ENCODE measurements around the gene RWDD3. TPM values are rescaled to one million over a fixed set of nuclear protein-coding genes. Genes with fewer than 3 reads are reported as not detected.

Gene RWDD3
- total RNA-seq, 3 donors from 2014 or later (not counting 1 experiment from before 2014, with no cell fraction given): 8.8 to 15.3 (median 15.2) TPM

- no peaks in the 10 kb centered on the region for H3K9me3 ChIP-seq (ENCODE audit: control insufficient read depth, insufficient read depth, low read length)
- DNase-seq (no peak), ATAC-seq (no peak)
- no peak for TF ChIP-seq CTCF (IDR thresholded peaks at IDR 0.05)
- intact Hi-C loops (cut with micrococcal nuclease): no loop called here
- Mint-ChIP-seq H3K36me3 (no peaks in the 10 kb centered on the region), H3K27me3 (ENCODE audit: low read depth in 2 of 2) (peaks cover 0 to 3% of the 10 kb centered on the region in 2 donors), H3K9me3 (peaks cover 8 to 9% of the 10 kb centered on the region in 2 donors), H3K27ac (no peak overlapping the region), H3K4me3 (no peak overlapping the region), H3K4me1 (no peaks in the 10 kb centered on the region)
- H3K27me3 ChIP-seq (ENCODE audit: control insufficient read depth, insufficient read depth, low read length): no peaks in the 10 kb centered on the region
- no peaks in the 10 kb centered on the region for H3K4me1 ChIP-seq (ENCODE audit: control insufficient read depth, insufficient read depth, low read length)
- no peak overlapping the region for H3K27ac ChIP-seq (ENCODE audit: low read length)
- H3K36me3 ChIP-seq (ENCODE audit: control insufficient read depth, insufficient read depth, low read length): no peaks in the 10 kb centered on the region
- H3K4me3 ChIP-seq (ENCODE audit: low read length): no peak overlapping the region
- WGBS (ENCODE audit: insufficient coverage): 89% methylated on average over 7 of the region's 7 CpGs
Measured at GRCh38 chr1:95276429-95276828, 42.4 kb downstream of the RWDD3 start.

DNA sequence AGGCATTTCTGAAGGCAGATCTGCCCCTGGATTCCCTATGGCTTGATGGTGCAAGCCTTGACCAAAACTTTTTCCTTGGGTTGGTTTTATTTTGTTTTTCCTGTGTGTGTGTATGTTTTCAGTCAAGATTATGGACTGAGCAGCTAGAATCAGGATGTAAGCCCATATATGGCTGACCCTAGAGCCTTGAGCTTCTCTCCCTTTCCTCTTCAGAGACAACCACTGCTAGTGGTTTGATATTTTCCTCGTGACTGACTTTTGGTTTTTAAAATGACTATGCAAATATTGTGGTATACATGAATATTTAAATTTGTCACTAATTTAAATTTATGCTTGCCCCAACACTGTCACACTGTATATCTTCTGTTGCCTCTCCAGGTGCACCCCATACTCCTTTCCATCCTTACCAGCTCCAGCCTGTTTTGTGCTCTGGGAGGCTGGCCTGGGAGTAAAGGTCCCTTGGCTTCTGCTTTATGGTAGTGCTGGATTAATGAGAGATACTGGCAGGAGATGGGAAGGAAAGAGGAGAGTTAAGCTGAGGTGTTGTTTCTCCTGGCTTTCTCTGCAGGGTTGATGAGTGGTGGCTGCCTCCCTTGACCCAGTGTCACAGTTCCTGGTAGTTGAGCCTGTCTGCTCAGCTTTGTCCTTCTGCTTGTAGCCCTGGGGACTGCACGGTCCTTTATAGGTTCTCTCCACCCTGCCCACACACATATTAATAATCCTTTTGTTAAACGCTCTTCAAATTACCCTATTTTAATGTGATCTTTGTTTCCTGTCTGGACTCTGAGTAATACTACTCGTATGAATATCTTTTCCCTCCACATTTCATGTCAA, 44.4 kb downstream of the RWDD3 start:
- intact Hi-C loops (cut with micrococcal nuclease): no loop called here
- H3K36me3 Mint-ChIP-seq: no peaks in the 10 kb centered on the region
- peaks cover 0 to 5% of the 10 kb centered on the region in 2 donors for H3K9me3 Mint-ChIP-seq
- Histone ChIP-seq H3K36me3 (ENCODE audit: control insufficient read depth, insufficient read depth, low read length) (no peaks in the 10 kb centered on the region), H3K4me1 (ENCODE audit: control insufficient read depth, insufficient read depth, low read length) (no peaks in the 10 kb centered on the region), H3K9me3 (ENCODE audit: control insufficient read depth, insufficient read depth, low read length) (no peaks in the 10 kb centered on the region), H3K27me3 (ENCODE audit: control insufficient read depth, insufficient read depth, low read length) (no peaks in the 10 kb centered on the region), H3K27ac (ENCODE audit: low read length) (no peak overlapping the region), H3K4me3 (ENCODE audit: low read length) (no peak overlapping the region)
- no peak overlapping the region for H3K27ac Mint-ChIP-seq
- WGBS (ENCODE audit: insufficient coverage): 45% methylated on average over 3 of the region's 4 CpGs
- peaks cover 0 to 3% of the 10 kb centered on the region in 2 donors for H3K27me3 Mint-ChIP-seq (ENCODE audit: low read depth in 2 of 2)
- no peak for DNase-seq
- TF ChIP-seq CTCF (IDR thresholded peaks at IDR 0.05): no peak
- ATAC-seq: no peak
- H3K4me1 Mint-ChIP-seq: no peaks in the 10 kb centered on the region
- no peak overlapping the region for H3K4me3 Mint-ChIP-seq

- no peaks in the 10 kb centered on the region for H3K4me1 Mint-ChIP-seq
- WGBS (ENCODE audit: insufficient coverage): 90% methylated on average over 1 of the region's 3 CpGs
- H3K36me3 Mint-ChIP-seq: no peaks in the 10 kb centered on the region
- intact Hi-C loops (cut with micrococcal nuclease): no loop called here
- H3K9me3 ChIP-seq (ENCODE audit: control insufficient read depth, insufficient read depth, low read length): no peaks in the 10 kb centered on the region
- H3K27ac ChIP-seq (ENCODE audit: low read length): no peak overlapping the region
- ATAC-seq (no peak), DNase-seq (no peak)
- no peak for TF ChIP-seq CTCF (IDR thresholded peaks at IDR 0.05)
- no peaks in the 10 kb centered on the region for H3K36me3 ChIP-seq (ENCODE audit: control insufficient read depth, insufficient read depth, low read length)
- H3K27me3 Mint-ChIP-seq (ENCODE audit: low read depth in 2 of 2): peaks cover 0 to 3% of the 10 kb centered on the region in 2 donors
- H3K27me3 ChIP-seq (ENCODE audit: control insufficient read depth, insufficient read depth, low read length): no peaks in the 10 kb centered on the region
- H3K27ac Mint-ChIP-seq: no peak overlapping the region
- H3K4me3 Mint-ChIP-seq: no peak overlapping the region
- no peak overlapping the region for H3K4me3 ChIP-seq (ENCODE audit: low read length)
- H3K9me3 Mint-ChIP-seq: peaks cover 0 to 5% of the 10 kb centered on the region in 2 donors
- no peaks in the 10 kb centered on the region for H3K4me1 ChIP-seq (ENCODE audit: control insufficient read depth, insufficient read depth, low read length)
Measured at GRCh38 chr1:95281781-95282517, 47.9 kb downstream of the RWDD3 start.
